Measurements from ENCODE around the gene CLPTM1.
A peak's percentile ranks its signal among the peaks of the same experiment; 100 is the strongest.
"Not testable (repeated sequence)": the region's sequence is repeated elsewhere in the genome, so short reads cannot be mapped to it uniquely, and the experiment has no call there.

GRCh38 chr19:44914433-44915206, 40.6 kb upstream of the CLPTM1 start, which contains the start of gene APOC1:
- TF ChIP-seq, protein P1, sequence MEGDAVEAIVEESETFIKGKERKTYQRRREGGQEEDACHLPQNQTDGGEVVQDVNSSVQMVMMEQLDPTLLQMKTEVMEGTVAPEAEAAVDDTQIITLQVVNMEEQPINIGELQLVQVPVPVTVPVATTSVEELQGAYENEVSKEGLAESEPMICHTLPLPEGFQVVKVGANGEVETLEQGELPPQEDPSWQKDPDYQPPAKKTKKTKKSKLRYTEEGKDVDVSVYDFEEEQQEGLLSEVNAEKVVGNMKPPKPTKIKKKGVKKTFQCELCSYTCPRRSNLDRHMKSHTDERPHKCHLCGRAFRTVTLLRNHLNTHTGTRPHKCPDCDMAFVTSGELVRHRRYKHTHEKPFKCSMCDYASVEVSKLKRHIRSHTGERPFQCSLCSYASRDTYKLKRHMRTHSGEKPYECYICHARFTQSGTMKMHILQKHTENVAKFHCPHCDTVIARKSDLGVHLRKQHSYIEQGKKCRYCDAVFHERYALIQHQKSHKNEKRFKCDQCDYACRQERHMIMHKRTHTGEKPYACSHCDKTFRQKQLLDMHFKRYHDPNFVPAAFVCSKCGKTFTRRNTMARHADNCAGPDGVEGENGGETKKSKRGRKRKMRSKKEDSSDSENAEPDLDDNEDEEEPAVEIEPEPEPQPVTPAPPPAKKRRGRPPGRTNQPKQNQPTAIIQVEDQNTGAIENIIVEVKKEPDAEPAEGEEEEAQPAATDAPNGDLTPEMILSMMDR (IDR thresholded peaks at IDR 0.05 in 8 of 11, conservative IDR thresholded peaks at IDR 0.05 in 3 of 11): not testable (repeated sequence)
- TF ChIP-seq POLR2A (IDR thresholded peaks at IDR 0.05): not testable (repeated sequence)
- peak in 1 of 3 donors; percentile 58 for TF ChIP-seq POLR2AphosphoS5 (IDR thresholded peaks at IDR 0.05)

All from spleen (tissue), 7 donors.